NCI-H2227 treated with DMSO at 0.1 percent for 48 hours (cell line): Measurements from ENCODE around the gene ALG1.
"Not testable (repeated sequence)": the region's sequence is repeated elsewhere in the genome, so short reads cannot be mapped to it uniquely, and the experiment has no call there.

Source experiments
- DNase-seq: peaks from one replicate; lab custom pipeline; 2025; lab: John Stamatoyannopoulos, UW

ALG1 gene

DNA sequence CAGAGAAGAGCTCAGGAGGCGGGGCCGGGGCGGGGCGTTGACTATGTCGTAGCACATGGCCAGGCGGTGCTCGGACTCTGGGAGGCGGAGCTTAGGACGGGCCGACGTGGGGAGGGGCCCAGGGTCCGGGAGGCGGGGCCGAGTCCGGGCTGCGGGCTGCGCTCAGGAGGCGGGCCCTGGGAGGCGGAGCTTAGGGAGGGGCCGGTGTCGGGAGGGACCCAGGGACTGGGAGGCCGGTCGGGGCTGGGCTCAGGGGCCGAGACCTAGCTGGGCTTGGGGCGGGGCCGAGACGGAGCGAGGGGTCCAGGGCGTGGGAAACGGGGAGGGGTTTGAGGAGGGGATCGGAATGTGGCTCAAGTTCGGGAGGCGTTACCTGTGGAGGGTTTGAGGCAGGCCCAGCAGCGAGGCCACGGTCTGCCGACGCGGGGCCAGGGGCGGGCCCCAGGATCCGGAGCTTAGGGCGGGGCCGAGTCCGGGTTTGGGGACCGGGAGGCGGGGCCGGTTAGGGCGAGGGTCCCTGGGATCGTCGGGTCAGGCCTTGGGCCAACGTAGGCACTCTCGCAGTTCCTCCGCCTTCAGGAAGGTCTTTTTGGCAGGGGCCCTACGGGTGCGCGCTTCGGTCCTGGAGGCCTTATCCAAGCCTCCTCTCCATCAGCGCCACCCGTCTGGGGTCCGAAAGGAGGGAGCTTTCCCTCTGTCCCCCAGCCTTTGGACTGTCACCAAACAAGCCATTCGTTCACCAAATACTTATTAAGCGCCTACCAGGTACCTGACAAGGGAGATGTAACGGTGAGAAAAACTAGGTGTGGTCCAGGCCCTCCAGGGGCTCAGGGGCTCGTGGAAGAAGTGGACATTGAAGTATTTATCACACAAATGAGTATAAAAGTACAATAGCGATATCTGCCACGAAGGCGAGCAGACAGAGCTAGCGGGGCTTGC is 26.8 kb downstream of the ALG1 start:
- peak; percentile 38 for DNase-seq

- not testable (repeated sequence) for DNase-seq
Measured at GRCh38 chr16:5099174-5099573, 27.5 kb downstream of the ALG1 start.

- DNase-seq: not testable (repeated sequence)
Measured at GRCh38 chr16:5103296-5104032, 31.8 kb downstream of the ALG1 start.

GRCh38 chr16:5105039-5105438 is 33.4 kb downstream of the ALG1 start:
- DNase-seq: not testable (repeated sequence)

GRCh38 chr16:5108505-5109158 is 37.0 kb downstream of the ALG1 start:
- DNase-seq: no peak

GRCh38 chr16:5110933-5111332 is 39.3 kb downstream of the ALG1 start:
- not testable (repeated sequence) for DNase-seq

- not testable (repeated sequence) for DNase-seq
Measured at GRCh38 chr16:5116780-5117295, 45.2 kb downstream of the ALG1 start.

DNA sequence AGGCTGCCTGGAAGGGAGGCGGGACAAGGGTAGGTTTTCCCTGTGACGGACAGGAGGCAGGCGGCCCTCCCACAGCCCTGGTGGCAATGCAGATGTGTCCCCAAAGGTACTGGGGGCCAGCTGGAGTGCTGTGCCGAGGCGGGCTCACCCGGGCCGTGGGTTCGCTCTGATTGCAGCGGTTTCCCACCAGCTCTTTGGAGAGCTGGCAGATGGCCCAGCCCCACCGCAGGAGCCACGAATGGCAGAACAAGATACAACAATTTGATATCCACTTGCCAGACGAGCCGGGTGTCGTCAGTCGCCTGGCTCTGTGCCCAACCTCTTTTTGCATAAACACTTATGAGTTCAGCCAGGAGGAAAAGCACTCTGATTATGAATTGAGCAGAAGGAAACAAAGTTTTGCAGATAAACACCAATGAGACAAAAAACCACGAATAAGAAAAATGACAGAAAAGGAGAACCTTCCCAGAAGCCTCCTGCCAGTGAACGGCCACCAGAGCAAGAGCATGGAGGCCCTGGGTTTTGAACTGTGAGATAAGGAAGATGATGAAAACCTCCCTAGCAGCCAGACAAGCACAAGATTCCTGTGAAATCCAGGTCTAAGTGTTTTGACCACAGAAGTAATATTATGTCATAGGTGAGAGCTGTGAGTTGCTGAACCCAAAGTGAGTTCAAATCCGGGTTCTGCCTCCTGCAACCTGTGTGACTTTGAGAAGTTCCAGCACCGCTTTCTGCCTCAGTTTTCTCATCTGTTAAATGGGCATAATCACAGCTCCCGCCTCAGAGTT is 45.9 kb downstream of the ALG1 start:
- DNase-seq: peak; percentile 57

- not testable (repeated sequence) for DNase-seq
Measured at GRCh38 chr16:5131467-5132004, 59.9 kb downstream of the ALG1 start.

- not testable (repeated sequence) for DNase-seq
Measured at GRCh38 chr16:5132915-5133600, 61.4 kb downstream of the ALG1 start.

DNA sequence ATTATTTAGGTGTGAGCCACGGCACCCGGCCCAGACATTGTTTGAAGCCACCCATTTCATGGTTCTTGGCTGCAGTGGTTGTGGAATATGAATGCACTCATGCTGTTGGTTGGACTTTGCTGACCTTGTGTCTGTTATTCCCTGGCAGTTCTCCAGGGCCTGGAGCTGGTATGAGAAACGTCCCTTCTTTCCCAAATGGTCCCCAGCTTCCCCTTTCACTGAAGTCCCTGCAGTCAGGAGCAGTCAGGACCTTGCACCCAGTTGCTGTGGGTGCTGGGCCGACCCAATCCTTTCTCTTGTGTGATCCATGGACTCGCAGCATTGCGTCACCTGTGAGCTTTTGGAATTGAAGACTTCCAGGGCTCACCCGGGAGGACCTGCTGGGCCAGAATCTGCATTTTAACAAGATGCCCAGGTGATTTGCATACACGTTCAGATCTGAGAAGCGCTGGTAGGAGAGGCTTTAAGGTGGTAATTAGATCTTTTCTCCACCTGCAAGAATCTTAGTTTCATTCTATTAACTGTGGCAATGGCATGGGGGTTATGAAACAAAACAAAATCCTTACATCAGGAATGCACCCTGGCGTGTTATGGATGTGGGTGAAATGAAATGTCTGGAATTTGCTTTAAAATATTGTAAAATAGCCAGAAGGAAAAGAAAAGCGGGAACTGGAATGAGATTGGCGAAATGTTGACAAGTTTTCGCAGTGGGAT is 63.3 kb downstream of the ALG1 start:
- not testable (repeated sequence) for DNase-seq
